HG02885 (cell line): ENCODE measurements around the gene ANKRD13C.

ENCODE experiments used
- ATAC-seq: cut with Tn5 transposase; IDR thresholded peaks from one replicate; pipeline ENCODE4 v1.9.1; 2021; ENCODE audit warnings: mild to moderate bottlenecking; ENCODE audit not compliant: unreplicated experiment, poor library complexity

Gene ANKRD13C

DNA sequence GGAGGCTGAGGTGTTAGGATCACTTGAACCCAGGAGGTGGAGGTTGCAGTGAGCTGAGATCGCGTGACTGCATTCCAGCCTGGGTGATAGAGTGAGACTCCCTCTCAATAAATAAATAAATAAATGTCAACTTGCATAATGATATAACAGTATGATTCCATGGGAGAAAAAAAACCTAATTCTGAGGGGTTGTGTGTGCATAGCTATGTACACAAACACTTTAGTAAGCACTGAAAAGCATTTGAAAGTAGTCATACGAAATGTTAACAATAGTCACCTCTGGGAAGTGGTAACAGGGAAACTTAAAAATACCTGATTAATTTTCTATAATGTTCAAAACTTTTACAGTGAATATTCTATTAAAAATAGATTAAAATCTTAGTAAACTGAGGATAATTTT is 43.2 kb downstream of the ANKRD13C start:
- no peak for ATAC-seq

GRCh38 chr1:70299472-70299871 is 55.0 kb downstream of the ANKRD13C start:
- no peak for ATAC-seq

DNA sequence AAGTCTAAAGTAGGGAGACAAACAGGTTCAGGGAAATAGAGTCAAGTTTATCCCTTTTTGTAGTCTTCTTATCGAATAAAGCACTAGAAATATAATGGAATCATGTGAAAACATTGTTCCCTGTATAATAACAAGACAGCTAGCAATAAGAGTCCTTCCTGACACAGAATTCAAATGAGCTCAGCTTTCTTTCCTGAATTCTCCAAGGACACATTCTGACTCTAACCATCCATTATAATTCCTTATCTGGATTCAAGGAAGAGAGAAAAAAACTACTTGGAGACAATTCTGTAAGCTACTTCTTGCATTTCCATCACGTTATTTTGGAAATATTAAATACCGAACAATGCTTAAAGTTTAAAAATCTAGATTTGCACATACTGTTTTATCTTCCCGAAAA is 58.8 kb downstream of the ANKRD13C start:
- no peak for ATAC-seq

GRCh38 chr1:70293186-70293843 is 61.2 kb downstream of the ANKRD13C start:
- ATAC-seq: no peak

DNA sequence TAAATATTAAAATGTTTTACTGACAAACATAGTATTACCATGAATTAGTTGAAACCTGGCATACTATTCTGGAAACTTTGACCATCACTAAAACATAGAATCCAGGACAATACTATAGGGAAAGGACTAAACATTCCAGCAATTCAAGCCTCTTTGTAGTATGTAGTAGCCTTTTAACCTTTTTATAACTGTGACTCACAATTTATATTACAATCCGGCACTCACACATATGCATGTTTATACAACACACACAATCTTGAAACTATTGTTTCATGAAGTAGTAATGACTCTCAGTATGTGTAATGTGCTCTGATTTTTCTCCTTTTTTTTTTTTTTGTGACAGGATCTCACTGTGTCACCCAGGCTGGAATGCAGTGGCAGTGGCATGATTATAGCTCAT is 64.3 kb downstream of the ANKRD13C start:
- no peak for ATAC-seq

DNA sequence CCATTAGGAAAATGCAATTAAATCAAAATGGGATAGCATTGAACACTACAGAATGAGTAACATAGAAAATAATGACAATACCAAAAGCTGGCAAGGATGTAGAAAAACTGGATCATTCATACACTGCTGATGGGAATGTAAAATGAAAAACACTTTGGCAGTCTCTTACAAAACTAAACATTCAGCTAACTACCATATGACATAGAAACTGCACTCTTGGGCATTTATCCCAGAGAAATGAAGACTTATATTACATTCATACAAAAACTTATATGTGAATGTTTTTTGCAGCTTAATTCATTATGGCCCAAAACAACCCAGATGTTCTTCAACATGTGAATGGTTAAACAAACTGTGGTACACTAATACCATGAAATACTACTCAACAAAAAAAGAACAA is 66.4 kb downstream of the ANKRD13C start:
- ATAC-seq: no peak

- no peak for ATAC-seq
Observed at GRCh38 chr1:70286453-70286852, 68.1 kb downstream of the ANKRD13C start.

GRCh38 chr1:70284366-70284765 is 70.2 kb downstream of the ANKRD13C start:
- no peak for ATAC-seq

GRCh38 chr1:70278710-70279109 is 75.8 kb downstream of the ANKRD13C start:
- ATAC-seq: no peak

- ATAC-seq: no peak
Observed at GRCh38 chr1:70277875-70278274, 76.6 kb downstream of the ANKRD13C start.

- no peak for ATAC-seq
Observed at GRCh38 chr1:70265946-70266345, 88.6 kb downstream of the ANKRD13C start.

DNA sequence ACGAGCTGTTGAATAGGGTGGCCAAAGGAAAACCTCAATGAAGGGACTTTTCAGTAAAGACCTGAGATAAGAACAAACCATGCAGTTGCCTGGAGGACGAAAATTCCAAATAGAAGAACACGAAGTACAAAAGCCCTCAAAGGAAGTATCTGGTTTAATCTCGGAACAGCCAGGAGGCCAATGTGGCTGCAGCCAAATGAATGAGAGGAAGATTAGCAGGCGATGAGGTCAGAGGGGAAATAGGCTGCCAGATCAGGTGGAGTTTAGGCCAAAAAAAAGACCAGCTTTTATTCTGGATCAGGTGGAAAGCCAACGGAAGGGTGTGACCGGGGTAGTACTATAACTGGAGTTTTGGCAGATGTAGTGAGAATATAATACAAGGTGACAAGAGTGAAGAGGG is 89.7 kb downstream of the ANKRD13C start:
- ATAC-seq: no peak

DNA sequence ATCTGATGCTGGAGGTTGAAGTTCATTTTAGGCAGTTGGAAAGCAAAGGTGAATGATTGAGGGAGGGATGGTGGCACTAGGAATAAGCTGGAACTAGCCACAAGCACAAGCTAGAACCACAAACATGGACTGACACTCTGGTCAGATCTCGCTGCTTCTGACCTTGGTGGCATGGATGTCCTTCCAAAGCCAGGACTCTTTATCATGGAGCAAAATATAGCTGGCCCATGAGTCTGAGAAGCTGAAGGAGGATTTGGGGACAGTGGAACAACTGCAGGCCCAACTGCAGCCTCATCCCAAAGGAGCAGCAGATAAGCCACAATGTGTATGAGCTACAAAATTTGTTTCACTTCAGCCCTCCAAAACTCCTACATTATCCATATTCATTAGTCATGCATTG is 97.9 kb downstream of the ANKRD13C start:
- no peak for ATAC-seq

DNA sequence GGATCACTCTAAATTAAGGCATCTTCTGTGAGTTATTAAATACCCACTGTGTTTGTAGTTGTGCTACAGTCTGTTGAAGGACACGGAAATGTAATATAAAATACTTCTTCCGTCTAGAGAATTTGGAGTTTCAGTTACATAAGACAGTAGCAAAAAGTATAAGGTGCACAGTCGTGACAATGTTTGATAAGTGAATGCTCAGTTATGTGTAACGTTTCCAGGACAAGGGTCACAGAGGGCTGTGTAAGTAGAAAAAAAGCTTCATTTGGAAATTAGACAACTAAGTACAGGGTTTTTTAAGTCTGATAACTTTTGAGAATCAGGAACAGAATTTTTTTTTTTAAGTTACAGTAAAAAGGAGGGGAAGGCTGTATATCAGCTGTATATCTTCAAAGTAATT is 105.8 kb downstream of the ANKRD13C start:
- no peak for ATAC-seq

GRCh38 chr1:70247768-70248167 is 106.8 kb downstream of the ANKRD13C start:
- no peak for ATAC-seq

- ATAC-seq: no peak
Observed at GRCh38 chr1:70247122-70247521, 107.4 kb downstream of the ANKRD13C start.

- ATAC-seq: no peak
Observed at GRCh38 chr1:70239940-70240339, 114.6 kb downstream of the ANKRD13C start.

DNA sequence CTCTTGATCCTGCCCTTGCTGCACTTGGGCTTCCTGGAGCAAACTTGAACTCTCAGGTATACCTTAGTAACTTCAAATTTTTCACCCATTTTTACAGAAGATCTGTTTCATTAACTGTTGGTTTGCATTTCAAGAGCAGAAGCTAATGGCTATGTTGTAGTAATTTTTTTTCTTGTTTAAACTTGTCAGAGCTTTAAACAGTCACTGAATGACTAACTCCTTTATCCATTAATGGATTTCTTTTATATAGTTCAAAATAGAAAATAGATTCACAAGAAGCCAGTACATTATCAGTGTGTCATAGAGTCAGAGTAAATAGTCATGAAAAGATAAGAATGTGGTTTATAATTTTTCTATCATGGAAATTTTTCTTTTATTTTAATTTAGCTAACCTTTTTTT is 119.8 kb downstream of the ANKRD13C start:
- no peak for ATAC-seq

GRCh38 chr1:70231475-70231874 is 123.0 kb downstream of the ANKRD13C start:
- no peak for ATAC-seq

GRCh38 chr1:70228670-70229069 is 125.9 kb downstream of the ANKRD13C start:
- ATAC-seq: no peak

- no peak for ATAC-seq
Observed at GRCh38 chr1:70227439-70227838, 127.1 kb downstream of the ANKRD13C start.

GRCh38 chr1:70224954-70225353 is 129.6 kb downstream of the ANKRD13C start:
- ATAC-seq: no peak
